ENCODE results near the gene CACYBP. TPM values are rescaled to one million over a fixed set of nuclear protein-coding genes. Genes with fewer than 3 reads are reported as not detected.
"Not testable (repeated sequence)": the region's sequence is repeated elsewhere in the genome, so short reads cannot be mapped to it uniquely, and the experiment has no call there.

CACYBP gene
- total and polyA plus RNA-seq, 2 experiments from 2014 or later = 143 to 167 TPM

GRCh38 chr1:175043824-175044223, 44.1 kb downstream of the CACYBP start:
- TF ChIP-seq CTCF (IDR thresholded peaks at IDR 0.05; ENCODE audit: low read depth, low read length) = no peak
- Histone ChIP-seq H3K27me3 (no peaks in the 10 kb centered on the region), H3K4me1 (ENCODE audit: low read depth) (no peaks in the 10 kb centered on the region), H3K4me3 (no peak overlapping the region), H3K36me3 (no peaks in the 10 kb centered on the region), H3K9me3 (ENCODE audit: low read depth) (no peaks in the 10 kb centered on the region), H3K27ac (no peak overlapping the region)
- DNase-seq (ENCODE audit: low read depth in 1 of 2, low spot score in 1 of 2) = no peak

GRCh38 chr1:175044591-175044990, 44.8 kb downstream of the CACYBP start:
- not testable (repeated sequence) for H3K27ac ChIP-seq; DNase-seq (ENCODE audit: low read depth in 1 of 2, low spot score in 1 of 2); H3K4me3 ChIP-seq; H3K4me1 ChIP-seq (ENCODE audit: low read depth); H3K36me3 ChIP-seq; H3K9me3 ChIP-seq (ENCODE audit: low read depth); H3K27me3 ChIP-seq

- no peaks in the 10 kb centered on the region for H3K4me1 ChIP-seq (ENCODE audit: low read depth)
- no peaks in the 10 kb centered on the region for H3K36me3 ChIP-seq
- no peak overlapping the region for H3K4me3 ChIP-seq
- no peaks in the 10 kb centered on the region for H3K9me3 ChIP-seq (ENCODE audit: low read depth)
- no peak for TF ChIP-seq CTCF (IDR thresholded peaks at IDR 0.05; ENCODE audit: low read depth, low read length)
- no peak for DNase-seq (ENCODE audit: low read depth in 1 of 2, low spot score in 1 of 2)
- no peak overlapping the region for H3K27ac ChIP-seq
- H3K27me3 ChIP-seq = no peaks in the 10 kb centered on the region
Measured at GRCh38 chr1:175045097-175045496, 45.4 kb downstream of the CACYBP start.

GRCh38 chr1:175045519-175045918, 45.8 kb downstream of the CACYBP start:
- no peaks in the 10 kb centered on the region for H3K4me1 ChIP-seq (ENCODE audit: low read depth)
- H3K27ac ChIP-seq = no peak overlapping the region
- no peak for TF ChIP-seq CTCF (IDR thresholded peaks at IDR 0.05; ENCODE audit: low read depth, low read length)
- no peak overlapping the region for H3K4me3 ChIP-seq
- no peaks in the 10 kb centered on the region for H3K36me3 ChIP-seq
- no peak for DNase-seq (ENCODE audit: low read depth in 1 of 2, low spot score in 1 of 2)
- no peaks in the 10 kb centered on the region for H3K27me3 ChIP-seq
- H3K9me3 ChIP-seq (ENCODE audit: low read depth) = no peaks in the 10 kb centered on the region

GRCh38 chr1:175050992-175051391, 51.2 kb downstream of the CACYBP start:
- no peak for TF ChIP-seq CTCF (IDR thresholded peaks at IDR 0.05; ENCODE audit: low read depth, low read length)
- no peak overlapping the region for H3K4me3 ChIP-seq
- H3K9me3 ChIP-seq (ENCODE audit: low read depth) = no peaks in the 10 kb centered on the region
- no peaks in the 10 kb centered on the region for H3K4me1 ChIP-seq (ENCODE audit: low read depth)
- no peak for DNase-seq (ENCODE audit: low read depth in 1 of 2, low spot score in 1 of 2)
- no peaks in the 10 kb centered on the region for H3K27me3 ChIP-seq
- no peaks in the 10 kb centered on the region for H3K36me3 ChIP-seq
- no peak overlapping the region for H3K27ac ChIP-seq

- H3K27ac ChIP-seq = no peak overlapping the region
- no peaks in the 10 kb centered on the region for H3K4me1 ChIP-seq (ENCODE audit: low read depth)
- H3K36me3 ChIP-seq = no peaks in the 10 kb centered on the region
- no peaks in the 10 kb centered on the region for H3K9me3 ChIP-seq (ENCODE audit: low read depth)
- no peak for TF ChIP-seq CTCF (IDR thresholded peaks at IDR 0.05; ENCODE audit: low read depth, low read length)
- DNase-seq (ENCODE audit: low read depth in 1 of 2, low spot score in 1 of 2) = no peak
- H3K4me3 ChIP-seq = no peak overlapping the region
- H3K27me3 ChIP-seq = no peaks in the 10 kb centered on the region
Measured at GRCh38 chr1:175054736-175055135, 55.0 kb downstream of the CACYBP start.

Other genes starting within 250 kb of the CACYBP start
- gene MRPS14, start 23.5 kb downstream of the CACYBP start, total RNA-seq = 27.5 and 35.0 TPM in 2 replicates
- 73.8 and 74.9 TPM in 2 replicates for gene MRPS14, start 23.5 kb downstream of the CACYBP start, polyA plus RNA-seq
- not detected in 2 replicates for gene TNN, start 67.9 kb downstream of the CACYBP start, total RNA-seq
- not detected in 2 replicates for gene TNN, start 67.9 kb downstream of the CACYBP start, polyA plus RNA-seq
- gene KIAA0040, start 192.8 kb downstream of the CACYBP start, total RNA-seq = 1.6 and 1.9 TPM in 2 replicates
- 1.4 and 2.4 TPM in 2 replicates for gene KIAA0040, start 192.8 kb downstream of the CACYBP start, polyA plus RNA-seq

All from cardiac muscle cell (in vitro differentiated cells and primary cell).